H1 (cell line): ENCODE data around the gene TUBB1. TPM values are rescaled to one million over a fixed set of nuclear protein-coding genes. Genes with fewer than 3 reads are reported as not detected.

ENCODE experiments used
- CTCF ChIA-PET: fragments of 300-600 bp; sonication (Branson Sonifier 250); formaldehyde crosslinking; loops from one replicate; lab custom pipeline; 2021; ENCODE audit not compliant: partially characterized antibody; lab: Charles Lee
- POLR2A ChIA-PET: fragments of 300-600 bp; sonication (Branson Sonifier 250); formaldehyde crosslinking; loops from one replicate; lab custom pipeline; 2021; ENCODE audit warnings: inconsistent platforms; ENCODE audit not compliant: partially characterized antibody; lab: Charles Lee
- DNase-seq, 2 experiments: peaks; one replicate each; pipeline versions ENCODE4 v3.0.0 to v3.0.0-alpha.2; 2010 to 2022; ENCODE audit warnings: low spot score in 2 of 2, low read depth in 1 of 2, mixed read lengths in 1 of 2
- FAIRE-seq: peaks from 2 replicates; lab custom pipeline; 2011; peaks lifted over from hg19 to GRCh38; lab: Jason Lieb, UNC
- H2AFZ ChIP-seq: 2 replicates; pipeline ENCODE4 v1.8.1; 2012; ENCODE audit warnings: low read length, inconsistent platforms
- H2AK5ac ChIP-seq: 2 replicates; pipeline ENCODE4 v1.6.1; 2013; ENCODE audit warnings: low read depth, low read length
- H2BK120ac ChIP-seq: replicated peaks from 2 replicates; pipeline ENCODE3; 2013; ENCODE audit warnings: low read depth, low read length, inconsistent platforms
- H2BK12ac ChIP-seq: 2 replicates; pipeline ENCODE4 v1.6.1; 2013; ENCODE audit warnings: low read depth, low read length
- H2BK15ac ChIP-seq: 2 replicates; pipeline ENCODE4 v1.6.1; 2013; ENCODE audit warnings: low read length
- H2BK20ac ChIP-seq: 2 replicates; pipeline ENCODE4 v1.6.1; 2013; ENCODE audit warnings: low read length
- H2BK5ac ChIP-seq: 2 replicates; pipeline ENCODE4 v1.6.1; 2013; ENCODE audit warnings: low read depth, low read length
- H3K14ac ChIP-seq: 2 replicates; pipeline ENCODE4 v1.6.1; 2013; ENCODE audit warnings: inconsistent platforms; ENCODE audit not compliant: insufficient read length
- H3K18ac ChIP-seq: 2 replicates; pipeline ENCODE4 v1.6.1; 2013; ENCODE audit warnings: low read length; ENCODE audit errors: extremely low read depth
- H3K23ac ChIP-seq: 2 replicates; pipeline ENCODE4 v1.6.1; 2013; ENCODE audit warnings: inconsistent platforms; ENCODE audit not compliant: insufficient read length
- H3K23me2 ChIP-seq: 2 replicates; pipeline ENCODE4 v1.6.1; 2013; ENCODE audit warnings: low read depth, low read length
- H3K27ac ChIP-seq: 2 replicates; pipeline ENCODE4 v1.6.1; 2011; ENCODE audit warnings: low read depth, low read length, inconsistent platforms
- H3K27me3 ChIP-seq, 4 experiments: replicated peaks in 1 of 4; 1 replicate in 1 of 4; 2 replicates in 3 of 4; pipeline versions ENCODE4 v1.6.1 to v1.8.1; 2011 to 2013; ENCODE audit warnings: low read length in 3 of 4, mild to moderate bottlenecking in 3 of 4, inconsistent platforms in 2 of 4, mixed read lengths in 2 of 4, moderate library complexity in 1 of 4; ENCODE audit not compliant: control insufficient read depth in 3 of 4, insufficient read depth in 3 of 4; ENCODE audit errors: extremely low read depth in 1 of 4
- H3K36me3 ChIP-seq, 4 experiments: 2 replicates each; pipeline versions ENCODE4 v1.6.1 to v1.8.1; 2011 to 2013; ENCODE audit warnings: mild to moderate bottlenecking in 4 of 4, low read length in 3 of 4, moderate library complexity in 2 of 4, control low read depth in 1 of 4, inconsistent platforms in 1 of 4; ENCODE audit not compliant: insufficient read depth in 4 of 4, control insufficient read depth in 2 of 4
- H3K4ac ChIP-seq: replicated peaks from 2 replicates; pipeline ENCODE3; 2013; ENCODE audit warnings: low read length, low read depth, mixed read lengths, inconsistent platforms; ENCODE audit not compliant: insufficient read length
- H3K4me1 ChIP-seq, 4 experiments: replicated peaks in 1 of 4; 1 replicate in 1 of 4; 2 replicates in 3 of 4; pipeline versions ENCODE4 v1.6.1 to v1.8.1; 2011 to 2013; ENCODE audit warnings: low read length in 3 of 4, inconsistent platforms in 2 of 4, mixed read lengths in 1 of 4; ENCODE audit not compliant: insufficient read depth in 4 of 4, control insufficient read depth in 3 of 4
- H3K4me2 ChIP-seq, 2 experiments: 2 replicates each; pipeline versions ENCODE4 v1.6.1 to v1.8.1; 2011 to 2013; ENCODE audit warnings: low read depth in 2 of 2, low read length in 2 of 2, control low read depth in 1 of 2, inconsistent platforms in 1 of 2, mild to moderate bottlenecking in 1 of 2; ENCODE audit not compliant: insufficient read depth in 1 of 2
- H3K4me3 ChIP-seq, 4 experiments: fragments of 200-600, 300-600 bp in 1 of 4; sonication (generic), shearing (Covaris generic), sonication (Bioruptor Twin) in 1 of 4; 2 replicates each; pipeline versions ENCODE4 v1.5.1 to v1.8.1; 2011 to 2016; ENCODE audit warnings: low read length in 4 of 4, low read depth in 3 of 4, control low read depth in 2 of 4, inconsistent platforms in 2 of 4, mild to moderate bottlenecking in 2 of 4, mixed read lengths in 1 of 4, moderate library complexity in 1 of 4; ENCODE audit not compliant: insufficient read depth in 2 of 4; ENCODE audit errors: extremely low read depth in 1 of 4
- H3K56ac ChIP-seq: replicated peaks from 2 replicates; pipeline ENCODE3; 2013; ENCODE audit warnings: low read depth, mild to moderate bottlenecking, mixed read lengths, low read length, inconsistent platforms; ENCODE audit not compliant: insufficient read length
- H3K79me1 ChIP-seq: 2 replicates; pipeline ENCODE4 v1.6.1; 2013; ENCODE audit warnings: low read depth, low read length, control low read depth
- H3K79me2 ChIP-seq, 2 experiments: 2 replicates each; pipeline versions ENCODE4 v1.6.1 to v1.8.1; 2012 to 2013; ENCODE audit warnings: low read length in 2 of 2, mild to moderate bottlenecking in 2 of 2, inconsistent platforms in 1 of 2; ENCODE audit not compliant: insufficient read depth in 2 of 2, control insufficient read depth in 1 of 2
- H3K9ac ChIP-seq, 4 experiments: replicated peaks in 1 of 4; 1 replicate in 1 of 4; 2 replicates in 3 of 4; pipeline versions ENCODE4 v1.6.1 to v1.8.1; 2011 to 2013; ENCODE audit warnings: low read depth in 3 of 4, low read length in 3 of 4, control low read depth in 2 of 4, mild to moderate bottlenecking in 2 of 4, moderate library complexity in 2 of 4, inconsistent platforms in 1 of 4; ENCODE audit errors: extremely low read depth in 1 of 4
- H3K9me3 ChIP-seq, 2 experiments: 2 replicates each; pipeline versions ENCODE4 v1.6.1 to v1.8.1; 2012 to 2013; ENCODE audit warnings: mild to moderate bottlenecking in 2 of 2, moderate library complexity in 2 of 2, control low read depth in 1 of 2, inconsistent platforms in 1 of 2, low read depth in 1 of 2, low read length in 1 of 2, mixed read lengths in 1 of 2; ENCODE audit not compliant: insufficient read depth in 2 of 2
- H4K20me1 ChIP-seq, 2 experiments: replicated peaks in 1 of 2; 2 replicates each; pipeline versions ENCODE3 to v1.8.1; 2011 to 2013; ENCODE audit warnings: inconsistent platforms in 2 of 2, low read length in 2 of 2, mild to moderate bottlenecking in 1 of 2; ENCODE audit not compliant: insufficient read depth in 2 of 2, control insufficient read depth in 1 of 2
- H4K5ac ChIP-seq: 2 replicates; pipeline ENCODE4 v1.6.1; 2013; ENCODE audit warnings: low read length, low read depth, mixed read lengths, inconsistent platforms; ENCODE audit not compliant: insufficient read length
- H4K8ac ChIP-seq: 2 replicates; pipeline ENCODE4 v1.8.0; 2013; ENCODE audit warnings: mild to moderate bottlenecking, moderate library complexity, low read length, inconsistent platforms; ENCODE audit not compliant: insufficient read depth; ENCODE audit errors: extremely low read depth
- H4K91ac ChIP-seq: replicated peaks from 2 replicates; pipeline ENCODE3; 2013; ENCODE audit warnings: low read length, mixed read lengths, inconsistent platforms; ENCODE audit not compliant: insufficient read length
- CTCF ChIP-seq, 3 experiments: IDR thresholded peaks; 1 replicate in 2 of 3; 2 replicates in 1 of 3; pipeline versions ENCODE4 v1.5.1 to v1.6.1; 2011; ENCODE audit warnings: low read length in 3 of 3, mild to moderate bottlenecking in 3 of 3, inconsistent platforms in 2 of 3, low read depth in 1 of 3, moderate library complexity in 1 of 3; ENCODE audit not compliant: insufficient read depth in 1 of 3; ENCODE audit errors: control extremely low read depth in 1 of 3
- FOSL1 ChIP-seq: IDR thresholded peaks from 2 replicates; pipeline ENCODE4 v1.6.1; 2011; ENCODE audit warnings: mild to moderate bottlenecking, low read depth, low read length, moderate library complexity; ENCODE audit not compliant: insufficient read depth
- GABPA ChIP-seq: IDR thresholded peaks from 2 replicates; pipeline ENCODE4 v1.6.1; 2011; ENCODE audit warnings: mild to moderate bottlenecking, low read length, moderate library complexity, borderline replicate concordance; ENCODE audit not compliant: insufficient read depth
- HDAC6 ChIP-seq: IDR thresholded peaks from one replicate; pipeline ENCODE4 v1.7.1; 2012; ENCODE audit warnings: low read depth, mild to moderate bottlenecking, inconsistent platforms, low read length, moderate library complexity
- MAX ChIP-seq: IDR thresholded peaks from 2 replicates; pipeline ENCODE4 v1.6.1; 2012; ENCODE audit warnings: inconsistent platforms
- NANOG ChIP-seq: IDR thresholded peaks from 2 replicates; pipeline ENCODE4 v1.6.1; 2011; ENCODE audit warnings: low read length, low read depth, mild to moderate bottlenecking, inconsistent platforms; ENCODE audit not compliant: insufficient read depth, poor library complexity, severe bottlenecking
- RBBP5 ChIP-seq: IDR thresholded peaks from 2 replicates; pipeline ENCODE4 v1.7.1; 2012; ENCODE audit warnings: low read depth, mild to moderate bottlenecking, inconsistent platforms, low read length, moderate library complexity, borderline replicate concordance
- SP1 ChIP-seq: IDR thresholded peaks from 2 replicates; pipeline ENCODE4 v1.6.1; 2011; ENCODE audit warnings: low read depth, low read length
- SP2 ChIP-seq: IDR thresholded peaks from 2 replicates; pipeline ENCODE4 v1.6.1; 2012; ENCODE audit warnings: mild to moderate bottlenecking, low read length, inconsistent platforms
- SUZ12 ChIP-seq: fragments of 200-600 bp; sonication (generic); IDR thresholded peaks from 2 replicates; pipeline ENCODE4 v1.6.1; 2012; ENCODE audit warnings: mild to moderate bottlenecking, inconsistent platforms, low read length, moderate library complexity, mixed read lengths
- ZNF274 ChIP-seq: IDR thresholded peaks from 2 replicates; pipeline ENCODE4 v1.7.0; 2012; ENCODE audit warnings: low read length, borderline replicate concordance; ENCODE audit errors: extremely low read depth
- WGBS, 2 experiments: shearing (Covaris generic) in 1 of 2; methylation state at CpG; one replicate each; pipeline versions ENCODE4 v1.1.6 to v1.1.7; 2013 to 2015; ENCODE audit warnings: low lambda C conversion rate in 2 of 2, mixed read lengths in 2 of 2, inconsistent platforms in 1 of 2, low coverage in 1 of 2, missing lambda C conversion rate in 1 of 2; ENCODE audit not compliant: insufficient replicate concordance in 2 of 2, insufficient coverage in 1 of 2, insufficient read length in 1 of 2; ENCODE audit errors: extremely low coverage in 1 of 2, missing lambda C conversion rate in 1 of 2; 5-methylcytosine and 5-hydroxymethylcytosine counted together
- polyA plus RNA-seq, 7 experiments: library from polyadenylated mRNA; depleted of rRNA in 3 of 7; stranded (reverse) in 5 of 7; unstranded in 2 of 7; fragments of >200 nt in 5 of 7; fragments of 200-250 nt in 2 of 7; gene quantifications; 1 replicate in 5 of 7; 2 replicates in 1 of 7; 4 replicates in 1 of 7; pipeline versions ENCODE4 v1.2.1 to v1.2.3, GENCODE V29; 2011 to 2013; ENCODE audit warnings: missing spikeins in 2 of 7, mixed read lengths in 2 of 7
- total RNA-seq: library from RNA; stranded (reverse); fragmentation: NEBNext Ultra II Directional; extraction: Animal tissue kit (Norgen Biotek cat#: 25700); gene quantifications from 2 replicates; pipeline ENCODE4 v1.2.1, GENCODE V29; 2021

Gene TUBB1
- total and polyA plus RNA-seq, 2 of the 8 experiments (the other 6 are each of a cell fraction or from before 2014, with no cell fraction given): not detected

- no peak overlapping the region for H4K8ac ChIP-seq
- no peak overlapping the region for H4K5ac ChIP-seq
- H2BK15ac ChIP-seq: no peak overlapping the region
- H3K79me1 ChIP-seq: no peaks in the 10 kb centered on the region
- no peak overlapping the region for H3K18ac ChIP-seq
- no peak for FAIRE-seq
- H3K23ac ChIP-seq: no peak overlapping the region
- H2AFZ ChIP-seq: no peak overlapping the region
- H3K4ac ChIP-seq: no peak overlapping the region
- H3K36me3 ChIP-seq: no peaks in the 10 kb centered on the region
- H3K27me3 ChIP-seq: no peaks in the 10 kb centered on the region; a peak in 2 of 7 replicates
- WGBS, 2 experiments: 66% methylated on average over 3 of the region's 3 CpGs; no CpG with 5 or more reads in 1 of the 2 experiments
- no peak overlapping the region for H2BK20ac ChIP-seq
- H3K27ac ChIP-seq: no peak overlapping the region
- H3K9ac ChIP-seq: no peak overlapping the region
- no peaks in the 10 kb centered on the region for H4K20me1 ChIP-seq
- H3K56ac ChIP-seq: no peak overlapping the region
- no peaks in the 10 kb centered on the region for H3K79me2 ChIP-seq
- H2AK5ac ChIP-seq: no peak overlapping the region
- H3K14ac ChIP-seq: no peak overlapping the region
- no peak overlapping the region for H4K91ac ChIP-seq
- no peaks in the 10 kb centered on the region for H3K4me1 ChIP-seq
- POLR2A ChIA-PET: no interaction called here
- no peak for DNase-seq
- no peak overlapping the region for H3K4me2 ChIP-seq
- no peaks in the 10 kb centered on the region for H3K9me3 ChIP-seq
- CTCF ChIA-PET: interaction anchor here (1.0 to 2.2 kb wide), 3 partner anchors 8 to 24 kb away, joined by 3 to 4 read pairs (median 4); no protein-coding TSS in a partner anchor
- no peak overlapping the region for H3K4me3 ChIP-seq
- H2BK5ac ChIP-seq: no peak overlapping the region
- 0 out of 2 replicates have a peak, but pooled peaks cover 2% of the 10 kb centered on the region for H3K23me2 ChIP-seq
- H2BK12ac ChIP-seq: no peak overlapping the region
- no peak overlapping the region for H2BK120ac ChIP-seq
- no peak for TF ChIP-seq MAX
- TF ChIP-seq ZNF274: no peak
- TF ChIP-seq GABPA: no peak
- TF ChIP-seq SP2: no peak
- TF ChIP-seq SUZ12: no peak
- no peak for TF ChIP-seq NANOG
- no peak for TF ChIP-seq CTCF (IDR thresholded peaks at IDR 0.05; ENCODE audit: control extremely low read depth in 1 of 3, insufficient read depth in 1 of 3, low read depth in 1 of 3, low read length in 3 of 3)
- TF ChIP-seq HDAC6: no peak
- no peak for TF ChIP-seq SP1
- no peak for TF ChIP-seq FOSL1
- no peak for TF ChIP-seq RBBP5
These were observed 55.2 kb downstream of the TUBB1 start for GRCh38 chr20:59074456-59074855.
